Measurements from ENCODE around the gene DYNLT1.

DNA sequence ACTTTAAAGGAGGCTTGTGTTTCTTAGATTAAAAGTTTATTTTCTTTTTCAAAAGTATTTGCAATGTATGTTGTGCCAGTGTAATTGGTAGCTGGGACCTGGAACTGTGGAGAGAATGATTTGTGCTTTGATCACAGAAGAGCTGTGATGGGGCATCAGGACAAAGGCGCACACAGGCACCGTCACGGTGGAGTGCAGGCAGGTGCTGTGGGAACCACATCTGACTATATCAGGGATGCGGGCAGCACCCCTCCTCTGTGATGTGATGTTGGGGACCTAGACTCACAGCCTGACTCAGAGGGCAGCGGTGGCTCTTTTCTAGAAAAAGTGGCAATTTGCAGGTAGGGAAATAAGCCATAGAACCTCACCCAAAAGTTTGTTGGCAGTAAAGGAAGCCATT lies 39.8 kb upstream of the DYNLT1 start:
- TF ChIP-seq ZNF24 (IDR thresholded peaks at IDR 0.05), result no peak
- TF ChIP-seq, protein P1, sequence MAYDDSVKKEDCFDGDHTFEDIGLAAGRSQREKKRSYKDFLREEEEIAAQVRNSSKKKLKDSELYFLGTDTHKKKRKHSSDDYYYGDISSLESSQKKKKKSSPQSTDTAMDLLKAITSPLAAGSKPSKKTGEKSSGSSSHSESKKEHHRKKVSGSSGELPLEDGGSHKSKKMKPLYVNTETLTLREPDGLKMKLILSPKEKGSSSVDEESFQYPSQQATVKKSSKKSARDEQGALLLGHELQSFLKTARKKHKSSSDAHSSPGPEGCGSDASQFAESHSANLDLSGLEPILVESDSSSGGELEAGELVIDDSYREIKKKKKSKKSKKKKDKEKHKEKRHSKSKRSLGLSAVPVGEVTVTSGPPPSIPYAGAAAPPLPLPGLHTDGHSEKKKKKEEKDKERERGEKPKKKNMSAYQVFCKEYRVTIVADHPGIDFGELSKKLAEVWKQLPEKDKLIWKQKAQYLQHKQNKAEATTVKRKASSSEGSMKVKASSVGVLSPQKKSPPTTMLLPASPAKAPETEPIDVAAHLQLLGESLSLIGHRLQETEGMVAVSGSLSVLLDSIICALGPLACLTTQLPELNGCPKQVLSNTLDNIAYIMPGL (CRISPR knock-in tag; IDR thresholded peaks at IDR 0.05), result no peak
